Brain microvascular endothelial cell (primary cell): ENCODE data around the gene NDC80.

ENCODE experiments used
- DNase-seq: peaks from one replicate; pipeline ENCODE4 v3.0.0-alpha.2; 2020
- H3K27ac ChIP-seq: fragments of 250-450 bp; sonication (Bioruptor Pico); 2 replicates; pipeline ENCODE4 v1.5.1; 2020; ENCODE audit warnings: mild to moderate bottlenecking, moderate library complexity
- H3K27me3 ChIP-seq: fragments of 250-450 bp; sonication (Bioruptor Pico); replicated peaks from 2 replicates; pipeline ENCODE4 v1.5.1; 2020; ENCODE audit warnings: mild to moderate bottlenecking
- H3K36me3 ChIP-seq: fragments of 250-450 bp; sonication (Bioruptor Pico); replicated peaks from 2 replicates; pipeline ENCODE4 v1.5.1; 2020; ENCODE audit warnings: mild to moderate bottlenecking
- H3K4me3 ChIP-seq: 2 replicates; pipeline ENCODE4 v1.5.1; 2011; ENCODE audit warnings: low read depth, mild to moderate bottlenecking, control low read depth, low read length, moderate library complexity
- CTCF ChIP-seq: IDR thresholded peaks from 2 replicates; pipeline ENCODE4 v1.5.1; 2011; ENCODE audit warnings: low read depth, mild to moderate bottlenecking, moderate library complexity, low read length, control low read depth, inconsistent platforms; ENCODE audit errors: missing control alignments
- in situ Hi-C: cut with HindIII; loops from 2 replicates; pipeline ENCODE4 v1.10.0; 2017; ENCODE audit warnings: low sequenced_read_pairs, low pct_ligation_motif_present

The NDC80 gene

GRCh38 chr18:2590303-2590702 lies 18.9 kb downstream of the NDC80 start:
- H3K36me3 ChIP-seq: no peaks in the 10 kb centered on the region
- no peak for DNase-seq
- no peaks in the 10 kb centered on the region for H3K27me3 ChIP-seq
- no peak overlapping the region for H3K4me3 ChIP-seq
- TF ChIP-seq CTCF: no peak
- in situ Hi-C loops: no loop called here
- H3K27ac ChIP-seq: no peak overlapping the region

- in situ Hi-C loops: no loop called here
Observed at GRCh38 chr18:2597639-2598038, 26.3 kb downstream of the NDC80 start.

GRCh38 chr18:2602844-2603243 lies 31.5 kb downstream of the NDC80 start:
- DNase-seq: no peak
- H3K36me3 ChIP-seq: no peaks in the 10 kb centered on the region
- H3K4me3 ChIP-seq: no peak overlapping the region
- TF ChIP-seq CTCF: no peak
- in situ Hi-C loops: no loop called here
- no peak overlapping the region for H3K27ac ChIP-seq
- no peaks in the 10 kb centered on the region for H3K27me3 ChIP-seq

More at GRCh38 chr18:2597639-2598038, 26.3 kb downstream of the NDC80 start:
- Histone ChIP-seq H3K4me3 (no peak overlapping the region), H3K27me3 (no peaks in the 10 kb centered on the region), H3K36me3 (no peaks in the 10 kb centered on the region), H3K27ac (no peak overlapping the region)
- no peak for TF ChIP-seq CTCF
- no peak for DNase-seq

GRCh38 chr18:2606335-2606734 lies 35.0 kb downstream of the NDC80 start:
- DNase-seq: no peak
- in situ Hi-C loops: no loop called here

GRCh38 chr18:2609604-2610003 lies 38.2 kb downstream of the NDC80 start:
- in situ Hi-C loops: no loop called here
- Histone ChIP-seq H3K4me3 (no peak overlapping the region), H3K27ac (no peak overlapping the region), H3K27me3 (no peaks in the 10 kb centered on the region), H3K36me3 (peaks cover 3% of the 10 kb centered on the region)
- no peak for TF ChIP-seq CTCF
- DNase-seq: no peak

More at GRCh38 chr18:2606335-2606734, 35.0 kb downstream of the NDC80 start:
- TF ChIP-seq CTCF: no peak
- Histone ChIP-seq H3K27me3 (no peaks in the 10 kb centered on the region), H3K4me3 (no peak overlapping the region), H3K36me3 (no peaks in the 10 kb centered on the region), H3K27ac (no peak overlapping the region)

- Histone ChIP-seq H3K4me3 (no peak overlapping the region), H3K36me3 (peaks cover 3% of the 10 kb centered on the region), H3K27ac (no peak overlapping the region), H3K27me3 (no peaks in the 10 kb centered on the region)
- no peak for DNase-seq
- in situ Hi-C loops: no loop called here
- TF ChIP-seq CTCF: no peak
Observed at GRCh38 chr18:2610549-2610948, 39.2 kb downstream of the NDC80 start.
